OCI-LY7 (cell line): ENCODE results near the gene TMEM30B. TPM values are rescaled to one million over a fixed set of nuclear protein-coding genes. Genes with fewer than 3 reads are reported as not detected.

Experiments used
- BruUV-seq: library from RNA; stranded (reverse); fragments of 400-500 nt; replicated peaks from 2 replicates; lab custom pipeline; 2021; lab: Mats Ljungman, UMichigan
- CTCF ChIA-PET: fragments of 300-600 bp; sonication (Branson Sonifier 250); formaldehyde crosslinking; loops from one replicate; lab custom pipeline; 2022; ENCODE audit warnings: antibody characterized with exemption; ENCODE audit not compliant: unreplicated experiment; lab: Charles Lee
- POLR2A ChIA-PET: fragments of 300-600 bp; sonication (Branson Sonifier 250); formaldehyde crosslinking; loops from one replicate; lab custom pipeline; 2022; ENCODE audit warnings: antibody characterized with exemption; lab: Charles Lee
- DNase-seq: peaks from one replicate; pipeline ENCODE4 v3.0.0-alpha.2; 2015; ENCODE audit warnings: low spot score
- H2AFZ ChIP-seq: fragments of 200-600 bp; sonication (generic), shearing (Covaris generic); 2 replicates; pipeline ENCODE4 v1.6.1; 2014; ENCODE audit warnings: mild to moderate bottlenecking, antibody characterized with exemption, low read length, moderate library complexity
- H3K27ac ChIP-seq: fragments of 200-600 bp; sonication (generic); 2 replicates; pipeline ENCODE4 v1.5.1; 2014; ENCODE audit warnings: mixed run types, low read depth, mild to moderate bottlenecking, moderate library complexity, low read length, inconsistent platforms; ENCODE audit not compliant: poor library complexity, severe bottlenecking
- H3K36me3 ChIP-seq: fragments of 200-600 bp; sonication (generic); 2 replicates; pipeline ENCODE4 v1.6.1; 2014; ENCODE audit warnings: mild to moderate bottlenecking, antibody characterized with exemption, low read length, moderate library complexity, mixed read lengths; ENCODE audit not compliant: insufficient read depth
- H3K4me1 ChIP-seq: fragments of 200-600 bp; sonication (generic); 2 replicates; pipeline ENCODE4 v1.5.1; 2014; ENCODE audit warnings: mild to moderate bottlenecking, low read length; ENCODE audit not compliant: insufficient read depth, poor library complexity, severe bottlenecking
- H3K4me2 ChIP-seq: fragments of 200-600 bp; sonication (generic); 2 replicates; pipeline ENCODE4 v1.6.1; 2014; ENCODE audit warnings: mild to moderate bottlenecking, low read length
- H3K4me3 ChIP-seq: fragments of 200-600 bp; sonication (generic); 2 replicates; pipeline ENCODE4 v1.5.1; 2014; ENCODE audit warnings: mild to moderate bottlenecking, low read depth, low read length; ENCODE audit not compliant: poor library complexity, severe bottlenecking
- H3K79me2 ChIP-seq: fragments of 200-600 bp; sonication (generic); 2 replicates; pipeline ENCODE4 v1.6.1; 2016; ENCODE audit warnings: low read depth, mild to moderate bottlenecking, low read length, moderate library complexity, mixed read lengths; ENCODE audit not compliant: insufficient read depth
- H3K9me2 ChIP-seq: fragments of 200-600 bp; sonication (generic); 2 replicates; pipeline ENCODE4 v1.6.1; 2016; ENCODE audit warnings: mild to moderate bottlenecking, low read length, mixed read lengths; ENCODE audit not compliant: insufficient read depth
- H3K9me3 ChIP-seq: fragments of 200-600 bp; sonication (generic); 2 replicates; pipeline ENCODE4 v1.6.1; 2014; ENCODE audit warnings: mild to moderate bottlenecking, mixed run types, low read length, mixed read lengths
- H4K20me1 ChIP-seq: fragments of 200-600 bp; sonication (generic); 2 replicates; pipeline ENCODE4 v1.6.1; 2014; ENCODE audit warnings: mild to moderate bottlenecking, antibody characterized with exemption, low read length, moderate library complexity, mixed read lengths; ENCODE audit not compliant: insufficient read depth
- CTCF ChIP-seq: fragments of 200-600 bp; sonication (generic); conservative IDR thresholded peaks from 2 replicates; pipeline ENCODE4 v1.5.1; 2014; ENCODE audit warnings: mild to moderate bottlenecking, antibody characterized with exemption, low read length, moderate library complexity, mixed read lengths
- EZH2phosphoT487 ChIP-seq: fragments of 200-600 bp; sonication (generic); IDR thresholded peaks from 2 replicates; pipeline ENCODE4 v1.6.1; 2018; ENCODE audit warnings: low read depth, borderline replicate concordance, mild to moderate bottlenecking, mixed run types, antibody characterized with exemption, low read length, moderate library complexity, mixed read lengths
- intact Hi-C: fragments of 100-400 bp; cut with micrococcal nuclease; formaldehyde crosslinking; loops from one replicate; pipeline ENCODE4 v1.10.0; 2022; ENCODE audit not compliant: unreplicated experiment
- total RNA-seq, 2 experiments: library from RNA; depleted of rRNA in 1 of 2; stranded (reverse); fragments of >200 nt in 1 of 2; shearing (Covaris generic) in 1 of 2; gene quantifications; 2 replicates each; pipeline ENCODE4 v1.2.3, GENCODE V29; 2014 to 2022

The TMEM30B gene
- total RNA-seq, 2 experiments from 2014 or later, result not detected

DNA sequence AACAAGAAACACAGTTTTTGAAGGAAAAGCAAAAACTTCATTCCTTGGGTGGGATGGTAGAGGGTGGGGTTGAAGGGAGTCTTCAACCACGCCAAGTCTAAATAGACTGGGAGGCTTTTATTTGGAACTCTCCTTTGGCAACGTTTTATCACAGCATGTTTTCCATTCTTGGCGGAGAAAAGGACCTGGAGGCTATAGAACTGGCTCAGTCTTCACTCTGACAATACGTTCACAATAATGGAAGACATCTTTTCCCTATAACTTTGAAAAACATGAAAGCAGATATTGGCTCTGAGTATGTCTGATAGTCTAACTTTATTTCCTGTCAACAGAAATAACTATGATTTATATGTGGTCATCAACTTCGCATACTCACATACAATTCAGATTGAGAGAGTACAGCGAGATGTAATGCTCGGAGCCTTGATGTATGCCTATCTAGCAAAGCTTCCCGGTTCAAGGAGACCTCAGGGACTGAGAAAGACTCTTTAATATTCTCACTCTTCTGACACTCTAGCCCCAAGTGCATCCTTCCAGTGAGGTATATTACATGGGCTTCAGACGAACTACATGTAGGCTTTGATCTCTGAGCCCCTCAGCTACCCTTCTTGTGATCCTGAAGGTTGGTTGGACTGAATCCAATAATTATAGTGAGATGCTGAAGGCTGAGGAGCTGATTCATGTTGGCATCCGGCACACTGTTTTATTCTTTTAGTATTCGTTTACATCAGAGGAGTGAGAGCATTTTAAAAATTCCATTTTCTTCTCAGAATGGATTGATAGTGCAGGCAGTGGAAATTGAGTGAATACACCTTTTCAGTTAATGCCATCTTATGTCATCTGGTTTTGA lies 14.0 kb downstream of the TMEM30B start:
- H3K9me3 ChIP-seq, result no peaks in the 10 kb centered on the region
- ChIA-PET CTCF (no interaction called here), POLR2A (interaction anchor here (0.6 to 0.8 kb wide), 2 partner anchors 28 to 58 kb away, joined by 3 read pairs; no protein-coding TSS in a partner anchor)
- no peaks in the 10 kb centered on the region for H3K9me2 ChIP-seq
- DNase-seq, result no peak
- no peaks in the 10 kb centered on the region for H4K20me1 ChIP-seq
- H3K79me2 ChIP-seq, result no peaks in the 10 kb centered on the region
- H2AFZ ChIP-seq, result no peak overlapping the region
- TF ChIP-seq CTCF (no peak), EZH2phosphoT487 (no peak)
- BruUV-seq, result no TSS peak
- H3K36me3 ChIP-seq, result no peaks in the 10 kb centered on the region
- intact Hi-C loops, result no loop called here
- H3K4me3 ChIP-seq, result no peak overlapping the region
- no peak overlapping the region for H3K4me2 ChIP-seq
- H3K27ac ChIP-seq, result no peak overlapping the region
- no peaks in the 10 kb centered on the region for H3K4me1 ChIP-seq

- intact Hi-C loops, result no loop called here
- no TSS peak for BruUV-seq
- Histone ChIP-seq H3K4me3 (no peak overlapping the region), H3K4me2 (no peak overlapping the region), H4K20me1 (no peaks in the 10 kb centered on the region), H3K27ac (no peak overlapping the region), H3K79me2 (no peaks in the 10 kb centered on the region), H3K9me3 (no peaks in the 10 kb centered on the region), H3K36me3 (no peaks in the 10 kb centered on the region), H2AFZ (no peak overlapping the region), H3K4me1 (no peaks in the 10 kb centered on the region), H3K9me2 (no peaks in the 10 kb centered on the region)
- ChIA-PET POLR2A (no interaction called here), CTCF (interaction anchor here (0.6 kb wide), 1 partner anchor 157 kb away, joined by 3 read pairs; no protein-coding TSS in a partner anchor)
- DNase-seq, result no peak
- TF ChIP-seq CTCF, result no peak
- no peak for TF ChIP-seq EZH2phosphoT487
Observed at GRCh38 chr14:61266436-61266835, 14.7 kb downstream of the TMEM30B start.

DNA sequence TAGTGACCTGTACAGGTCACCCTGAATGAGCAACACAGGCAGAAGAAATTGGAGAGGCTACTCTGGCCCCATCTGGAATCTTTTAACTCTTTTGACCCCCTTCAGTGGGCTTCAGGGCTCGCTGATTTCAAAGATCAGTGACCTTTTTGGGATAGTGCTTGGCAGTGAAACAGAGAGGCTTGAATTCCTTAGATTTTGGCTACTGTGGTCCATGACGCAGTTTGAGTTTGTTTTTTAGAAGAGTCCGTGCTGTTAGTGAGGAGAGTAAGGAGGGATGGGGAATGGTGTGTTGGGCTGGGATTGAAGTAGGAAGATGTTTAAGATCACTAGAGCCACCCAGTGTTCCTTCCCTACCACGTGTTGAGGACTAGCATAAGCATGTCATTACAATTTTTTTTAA lies 16.5 kb downstream of the TMEM30B start:
- CTCF ChIA-PET, result no interaction called here
- POLR2A ChIA-PET, result interaction anchor here (0.5 to 0.6 kb wide), 2 partner anchors 263 to 278 kb away, joined by 3 to 4 read pairs; no protein-coding TSS in a partner anchor
- no peak for DNase-seq
- Histone ChIP-seq H3K27ac (no peak overlapping the region), H3K79me2 (no peaks in the 10 kb centered on the region), H3K9me2 (no peaks in the 10 kb centered on the region), H3K9me3 (no peaks in the 10 kb centered on the region), H3K4me2 (no peak overlapping the region), H4K20me1 (no peaks in the 10 kb centered on the region), H3K36me3 (no peaks in the 10 kb centered on the region), H3K4me3 (no peak overlapping the region), H2AFZ (no peak overlapping the region), H3K4me1 (no peaks in the 10 kb centered on the region)
- intact Hi-C loops, result no loop called here
- TF ChIP-seq EZH2phosphoT487 (no peak), CTCF (no peak)
- no TSS peak for BruUV-seq
